CD14-positive monocyte (primary cell): ENCODE data around the gene YTHDC2. TPM values are rescaled to one million over a fixed set of nuclear protein-coding genes. Genes with fewer than 3 reads are reported as not detected.

ENCODE experiments used
- DNase-seq, 3 donors: peaks; one replicate each; pipeline ENCODE4 v3.0.0-alpha.2; 2011 to 2022
- H2AFZ ChIP-seq: 2 replicates; pipeline ENCODE4 v1.6.0; 2012; ENCODE audit warnings: mild to moderate bottlenecking, low read depth, low read length, inconsistent platforms; ENCODE audit not compliant: insufficient read depth, poor library complexity, severe bottlenecking
- H3K27ac ChIP-seq, 2 donors: 1 replicate in 1 of 2; 2 replicates in 1 of 2; pipeline ENCODE4 v1.5.1; 2012 to 2013; ENCODE audit warnings: low read length in 2 of 2, control low read depth in 1 of 2, inconsistent platforms in 1 of 2, low read depth in 1 of 2, mild to moderate bottlenecking in 1 of 2
- H3K27me3 ChIP-seq, 2 donors: one replicate each; pipeline versions ENCODE4 v1.6.0 to v1.6.1; 2011 to 2013; ENCODE audit warnings: low read length in 2 of 2; ENCODE audit not compliant: control insufficient read depth in 2 of 2, insufficient read depth in 2 of 2
- H3K36me3 ChIP-seq, 2 donors: replicated peaks in 1 of 2; 1 replicate in 1 of 2; 2 replicates in 1 of 2; pipeline versions ENCODE4 v1.5.1 to v1.6.1; 2012 to 2013; ENCODE audit warnings: low read length in 2 of 2, control low read depth in 1 of 2, inconsistent platforms in 1 of 2, mild to moderate bottlenecking in 1 of 2; ENCODE audit not compliant: insufficient read depth in 2 of 2, control insufficient read depth in 1 of 2
- H3K4me1 ChIP-seq, 2 donors: 1 replicate in 1 of 2; 2 replicates in 1 of 2; pipeline versions ENCODE4 v1.5.1 to v1.6.1; 2012 to 2013; ENCODE audit warnings: low read length in 2 of 2, control low read depth in 1 of 2, inconsistent platforms in 1 of 2, mild to moderate bottlenecking in 1 of 2, moderate library complexity in 1 of 2; ENCODE audit not compliant: insufficient read depth in 2 of 2, control insufficient read depth in 1 of 2
- H3K4me2 ChIP-seq: replicated peaks from 2 replicates; pipeline ENCODE3; 2012; ENCODE audit warnings: low read length, moderate library complexity, mild to moderate bottlenecking; ENCODE audit not compliant: poor library complexity, severe bottlenecking; ENCODE audit errors: extremely low read depth
- H3K4me3 ChIP-seq, 3 experiments: fragments of 200-600 bp in 1 of 3; sonication (generic) in 1 of 3; replicated peaks in 1 of 3; 1 replicate in 2 of 3; 2 replicates in 1 of 3; pipeline ENCODE4 v1.5.1; 2011 to 2013; ENCODE audit warnings: low read length in 3 of 3, mild to moderate bottlenecking in 3 of 3, control low read depth in 2 of 3, low read depth in 2 of 3, inconsistent platforms in 1 of 3, moderate library complexity in 1 of 3
- H3K79me2 ChIP-seq: 2 replicates; pipeline ENCODE4 v1.6.0; 2012; ENCODE audit warnings: mild to moderate bottlenecking, control low read depth, inconsistent platforms, low read length, moderate library complexity; ENCODE audit not compliant: insufficient read depth
- H3K9ac ChIP-seq: 2 replicates; pipeline ENCODE4 v1.6.0; 2017; ENCODE audit warnings: low read length, mild to moderate bottlenecking; ENCODE audit not compliant: insufficient read depth, poor library complexity, severe bottlenecking
- H3K9me3 ChIP-seq, 2 donors: replicated peaks in 1 of 2; 1 replicate in 1 of 2; 2 replicates in 1 of 2; pipeline versions ENCODE4 v1.5.1 to v1.6.1; 2012 to 2013; ENCODE audit warnings: low read length in 2 of 2, control low read depth in 1 of 2; ENCODE audit not compliant: control insufficient read depth in 1 of 2, insufficient read depth in 1 of 2
- H4K20me1 ChIP-seq: 2 replicates; pipeline ENCODE4 v1.6.0; 2012; ENCODE audit warnings: mild to moderate bottlenecking, low read length, control low read depth, moderate library complexity; ENCODE audit not compliant: insufficient read depth
- H3K27ac Mint-ChIP-seq, 7 donors: one replicate each; pipeline ENCODE4 v1.8.0; 2020; ENCODE audit warnings: mild to moderate bottlenecking in 7 of 7, mixed read lengths in 7 of 7, moderate library complexity in 6 of 7, inconsistent platforms in 2 of 7
- H3K27me3 Mint-ChIP-seq, 3 donors: one replicate each; pipeline ENCODE4 v1.8.0; 2021 to 2022; ENCODE audit warnings: low read depth in 3 of 3, mild to moderate bottlenecking in 3 of 3, mixed read lengths in 3 of 3, moderate library complexity in 3 of 3, inconsistent platforms in 1 of 3
- H3K36me3 Mint-ChIP-seq, 2 donors: one replicate each; pipeline ENCODE4 v1.8.0; 2020; ENCODE audit warnings: mixed read lengths in 2 of 2, inconsistent platforms in 1 of 2, mild to moderate bottlenecking in 1 of 2
- H3K4me1 Mint-ChIP-seq: one replicate; pipeline ENCODE4 v1.8.0; 2020; ENCODE audit warnings: mild to moderate bottlenecking, mixed read lengths
- H3K4me3 Mint-ChIP-seq, 2 donors: one replicate each; pipeline ENCODE4 v1.8.0; 2020; ENCODE audit warnings: mild to moderate bottlenecking in 2 of 2, mixed read lengths in 2 of 2, moderate library complexity in 1 of 2
- H3K9me3 Mint-ChIP-seq, 7 donors: one replicate each; pipeline ENCODE4 v1.8.0; 2020 to 2022; ENCODE audit warnings: mixed read lengths in 7 of 7, mild to moderate bottlenecking in 6 of 7, moderate library complexity in 6 of 7, inconsistent platforms in 2 of 7
- CTCF ChIP-seq: fragments of 200-600 bp; IDR thresholded peaks from one replicate; pipeline ENCODE4 v1.8.0; 2022; ENCODE audit warnings: antibody characterized with exemption, mild to moderate bottlenecking
- WGBS: methylation state at CpG from one replicate; pipeline ENCODE4 v1.1.5; 2013; ENCODE audit warnings: missing lambda C conversion rate; ENCODE audit not compliant: insufficient coverage; 5-methylcytosine and 5-hydroxymethylcytosine counted together
- intact Hi-C, 2 donors: fragments of 100-400 bp; cut with micrococcal nuclease; formaldehyde crosslinking; loops; one replicate each; pipeline versions ENCODE4 v1.15.0 to v1.15.1; 2023
- polyA plus RNA-seq, 3 donors: library from polyadenylated mRNA; depleted of rRNA in 1 of 3; unstranded in 2 of 3; stranded (reverse) in 1 of 3; fragments of 300-500 nt in 2 of 3; fragments of >200 nt in 1 of 3; fragmentation: Illumina TruSeq in 2 of 3; gene quantifications; 1 replicate in 2 of 3; 2 replicates in 1 of 3; pipeline ENCODE4 v1.2.3, GENCODE V29; 2012 to 2021

The YTHDC2 gene
- polyA plus RNA-seq, 3 donors, result 5.8 to 10.3 (median 10.3) TPM

- WGBS, result 0% methylated on average over 1 of the region's 13 CpGs
- Mint-ChIP-seq H3K4me3 (no peak overlapping the region), H3K36me3 (no peaks in the 10 kb centered on the region), H3K27me3 (peaks cover 12 to 34% (median 19%) of the 10 kb centered on the region in 3 donors), H3K4me1 (peaks cover 15% of the 10 kb centered on the region), H3K9me3 (peaks cover 0 to 5% (median 0%) of the 10 kb centered on the region in 7 donors), H3K27ac (no peak overlapping the region)
- Histone ChIP-seq H4K20me1 (no peaks in the 10 kb centered on the region), H3K9ac (no peak overlapping the region), H3K4me2 (no peak overlapping the region), H2AFZ (no peak overlapping the region), H3K4me3 (no peak overlapping the region), H3K36me3 (no peaks in the 10 kb centered on the region), H3K9me3 (no peaks in the 10 kb centered on the region), H3K79me2 (no peaks in the 10 kb centered on the region), H3K27me3 (peaks cover 23 to 26% of the 10 kb centered on the region in 2 donors), H3K27ac (no peak overlapping the region), H3K4me1 (no peaks in the 10 kb centered on the region)
- DNase-seq, result peak; percentile 30 to 57 (median 49)
- peak; percentile 82 for TF ChIP-seq CTCF
- intact Hi-C loops, result loop anchor here (5.0 to 10.0 kb wide), 3 partner anchors 222 to 609 kb away; no protein-coding TSS in a partner anchor
Observed at GRCh38 chr5:113606298-113607134, 93.0 kb downstream of the YTHDC2 start.

GRCh38 chr5:113607361-113607760, 93.9 kb downstream of the YTHDC2 start:
- Mint-ChIP-seq H3K4me3 (no peak overlapping the region), H3K4me1 (peaks cover 15% of the 10 kb centered on the region), H3K27me3 (peaks cover 10 to 32% (median 17%) of the 10 kb centered on the region in 3 donors), H3K36me3 (no peaks in the 10 kb centered on the region), H3K9me3 (peaks cover 0 to 5% (median 0%) of the 10 kb centered on the region in 7 donors), H3K27ac (peak overlapping the region in 2 of 7 donors; percentile 44 to 64)
- Histone ChIP-seq H3K79me2 (no peaks in the 10 kb centered on the region), H3K4me2 (no peak overlapping the region), H3K36me3 (no peaks in the 10 kb centered on the region), H3K9ac (no peak overlapping the region), H3K27ac (no peak overlapping the region), H4K20me1 (no peaks in the 10 kb centered on the region), H3K9me3 (no peaks in the 10 kb centered on the region), H2AFZ (peak overlapping the region; percentile 25), H3K4me1 (no peaks in the 10 kb centered on the region), H3K4me3 (no peak overlapping the region), H3K27me3 (peaks cover 22 to 23% of the 10 kb centered on the region in 2 donors)
- TF ChIP-seq CTCF, result no peak
- DNase-seq, result no peak
- WGBS, result 17% methylated on average over 2 of the region's 3 CpGs
- intact Hi-C loops, result loop anchor here (5.0 to 10.0 kb wide), 3 partner anchors 223 to 610 kb away; no protein-coding TSS in a partner anchor
